ENCODE measurements around the gene CDHR5. TPM values are rescaled to one million over a fixed set of nuclear protein-coding genes. Genes with fewer than 3 reads are reported as not detected.

CDHR5 gene
- polyA plus RNA-seq, 2 donors = 0.02 to 0.08 TPM

DNA sequence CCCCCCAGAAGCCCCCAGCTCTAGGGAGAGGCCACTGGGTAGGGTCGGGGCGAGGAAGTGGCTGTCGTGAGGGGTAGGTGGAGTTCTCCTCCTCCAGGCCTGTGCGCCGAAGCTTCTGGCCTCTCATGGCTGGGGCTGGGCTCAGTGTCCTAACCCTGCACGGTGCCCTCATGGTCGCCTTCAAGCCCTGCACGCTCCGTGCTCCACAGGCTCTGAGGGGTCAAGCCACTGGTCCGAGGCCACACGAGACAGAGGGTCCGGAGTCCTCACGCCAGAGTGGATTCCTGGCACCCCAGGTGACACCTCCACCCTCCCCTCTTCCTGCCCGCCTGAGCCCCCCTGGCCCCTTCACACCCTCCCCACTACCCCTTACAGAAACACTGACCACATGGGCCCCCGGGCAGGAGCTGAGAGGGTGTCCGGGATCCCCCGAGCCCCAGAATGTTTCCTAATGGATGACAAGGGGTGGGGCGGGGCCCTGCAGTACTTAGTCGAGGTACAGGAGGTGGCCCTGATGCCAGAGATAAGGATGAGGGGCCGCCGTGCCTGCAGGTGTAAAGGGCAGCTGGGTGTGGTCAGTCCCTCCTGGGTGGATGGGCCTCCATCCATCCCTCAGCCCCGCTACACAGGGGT lies 997 bp upstream of the CDHR5 start:
- Histone ChIP-seq H3K9me3 (ENCODE audit: control insufficient read depth in 2 of 2, insufficient read depth in 1 of 2, low read depth in 1 of 2, low read length in 1 of 2) (no peaks in the 10 kb centered on the region), H3K36me3 (ENCODE audit: control insufficient read depth in 2 of 2, insufficient read depth in 2 of 2, low read length in 1 of 2) (peaks cover 0 to 3% of the 10 kb centered on the region in 2 donors), H3K27me3 (ENCODE audit: control insufficient read depth in 1 of 2, insufficient read depth in 2 of 2, low read length in 2 of 2) (no peaks in the 10 kb centered on the region), H3K4me1 (ENCODE audit: control insufficient read depth in 2 of 2, insufficient read depth in 2 of 2, low read length in 1 of 2) (peaks cover 5 to 6% of the 10 kb centered on the region in 2 donors), H3K4me3 (ENCODE audit: low read depth in 1 of 2, low read length in 2 of 2) (no peak overlapping the region), H3K27ac (ENCODE audit: low read depth in 2 of 2, low read length in 1 of 2) (no peak overlapping the region)
- WGBS, 2 donors = 75 to 80% methylated on average over 20 to 22 of the region's 22 CpGs

DNA sequence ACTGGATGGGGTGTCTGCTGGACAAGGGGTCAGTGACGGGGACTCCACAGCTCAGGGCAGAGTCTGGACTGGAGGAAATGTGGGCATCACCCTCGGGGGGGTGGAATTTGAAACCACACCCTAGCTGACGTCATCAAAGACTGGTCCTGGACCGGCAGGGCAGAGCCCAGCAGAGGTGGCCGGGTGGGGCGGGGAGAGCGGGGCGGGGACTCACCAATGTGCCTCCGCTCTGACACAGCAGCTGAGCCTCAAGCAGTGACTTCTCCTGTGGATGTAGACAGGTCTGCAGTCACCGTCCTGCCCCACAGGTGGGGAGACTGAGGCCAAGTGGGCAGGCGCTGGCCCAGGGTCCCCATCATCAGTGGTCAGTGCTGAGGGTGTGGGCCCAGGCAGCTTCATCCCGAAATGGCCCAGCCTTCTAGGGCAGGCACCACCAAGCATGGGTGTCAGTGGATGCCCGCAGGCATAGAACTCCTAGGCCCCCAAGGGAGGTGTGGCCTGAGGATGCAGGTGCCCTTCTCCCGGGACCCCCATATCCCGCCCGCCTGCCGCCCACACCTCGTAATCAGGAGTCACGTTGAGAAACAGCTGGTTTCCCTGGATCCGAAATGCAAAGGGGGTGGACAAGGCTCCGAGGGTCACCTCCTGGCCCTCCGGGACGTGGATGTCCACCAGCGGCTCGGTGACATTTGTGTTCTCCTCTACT lies 603 bp downstream of the CDHR5 start:
- Histone ChIP-seq H3K9me3 (ENCODE audit: control insufficient read depth in 2 of 2, insufficient read depth in 1 of 2, low read depth in 1 of 2, low read length in 1 of 2) (no peaks in the 10 kb centered on the region), H3K36me3 (ENCODE audit: control insufficient read depth in 2 of 2, insufficient read depth in 2 of 2, low read length in 1 of 2) (peaks cover 0 to 6% of the 10 kb centered on the region in 2 donors), H3K27ac (ENCODE audit: low read depth in 2 of 2, low read length in 1 of 2) (no peak overlapping the region), H3K27me3 (ENCODE audit: control insufficient read depth in 1 of 2, insufficient read depth in 2 of 2, low read length in 2 of 2) (no peaks in the 10 kb centered on the region), H3K4me3 (ENCODE audit: low read depth in 1 of 2, low read length in 2 of 2) (no peak overlapping the region), H3K4me1 (ENCODE audit: control insufficient read depth in 2 of 2, insufficient read depth in 2 of 2, low read length in 1 of 2) (peaks cover 5 to 8% of the 10 kb centered on the region in 2 donors)
- 75 to 76% methylated on average over 25 of the region's 25 CpGs for WGBS, 2 donors

DNA sequence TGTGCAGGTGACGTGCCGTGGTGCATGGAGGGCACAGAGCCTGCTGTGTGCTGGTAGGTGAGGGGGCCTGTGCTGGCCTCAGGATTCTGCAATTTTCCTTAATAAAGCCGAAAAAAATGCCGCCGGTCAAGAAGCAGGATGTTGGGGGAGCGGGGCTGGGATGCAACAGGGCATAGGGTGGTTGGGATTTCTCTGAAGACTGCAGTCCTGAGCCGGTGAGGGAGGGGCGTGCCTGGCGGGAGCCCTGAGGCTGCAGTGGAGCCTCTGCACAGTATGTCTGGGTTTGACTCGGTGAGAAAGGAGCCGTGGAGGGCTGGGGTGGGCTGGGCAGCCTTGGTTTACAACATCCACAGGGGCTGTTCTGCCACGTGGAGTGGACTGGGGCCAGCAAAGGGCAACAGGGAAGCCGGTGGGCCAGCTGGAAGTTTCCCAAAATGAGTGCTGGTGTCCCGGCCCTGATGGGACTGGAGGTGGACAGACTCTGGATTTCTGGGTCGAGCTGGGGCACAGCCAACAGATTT lies 1.3 kb downstream of the CDHR5 start:
- Histone ChIP-seq H3K4me3 (ENCODE audit: low read depth in 1 of 2, low read length in 2 of 2) (no peak overlapping the region), H3K9me3 (ENCODE audit: control insufficient read depth in 2 of 2, insufficient read depth in 1 of 2, low read depth in 1 of 2, low read length in 1 of 2) (no peaks in the 10 kb centered on the region), H3K36me3 (ENCODE audit: control insufficient read depth in 2 of 2, insufficient read depth in 2 of 2, low read length in 1 of 2) (peaks cover 0 to 8% of the 10 kb centered on the region in 2 donors), H3K27me3 (ENCODE audit: control insufficient read depth in 1 of 2, insufficient read depth in 2 of 2, low read length in 2 of 2) (no peaks in the 10 kb centered on the region), H3K27ac (ENCODE audit: low read depth in 2 of 2, low read length in 1 of 2) (no peak overlapping the region), H3K4me1 (ENCODE audit: control insufficient read depth in 2 of 2, insufficient read depth in 2 of 2, low read length in 1 of 2) (peaks cover 5 to 8% of the 10 kb centered on the region in 2 donors)
- WGBS, 2 donors = 79 to 81% methylated on average over 15 of the region's 15 CpGs

DNA sequence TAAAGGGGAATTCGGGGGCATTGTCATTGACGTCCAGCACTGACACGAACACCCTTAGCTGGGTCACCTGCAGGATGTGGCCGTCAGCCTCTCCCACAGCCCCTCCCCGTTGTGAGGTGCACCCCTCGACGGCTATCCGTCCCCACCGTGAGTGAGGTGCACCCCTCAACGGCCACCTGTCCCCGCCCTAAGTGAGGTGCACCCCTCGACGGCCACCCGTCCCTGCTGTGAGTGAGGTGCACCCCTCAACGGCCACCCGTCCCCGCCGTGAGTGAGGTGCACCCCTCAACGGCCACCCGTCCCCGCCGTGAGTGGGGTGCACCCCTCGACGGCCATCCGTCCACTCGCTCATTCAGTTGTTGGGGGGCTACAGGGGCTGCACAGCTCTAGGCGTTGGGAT lies 2.9 kb downstream of the CDHR5 start:
- Histone ChIP-seq H3K36me3 (ENCODE audit: control insufficient read depth in 2 of 2, insufficient read depth in 2 of 2, low read length in 1 of 2) (peaks cover 0 to 10% of the 10 kb centered on the region in 2 donors), H3K27me3 (ENCODE audit: control insufficient read depth in 1 of 2, insufficient read depth in 2 of 2, low read length in 2 of 2) (no peaks in the 10 kb centered on the region), H3K27ac (ENCODE audit: low read depth in 2 of 2, low read length in 1 of 2) (no peak overlapping the region), H3K4me3 (ENCODE audit: low read depth in 1 of 2, low read length in 2 of 2) (no peak overlapping the region), H3K4me1 (ENCODE audit: control insufficient read depth in 2 of 2, insufficient read depth in 2 of 2, low read length in 1 of 2) (peaks cover 6 to 8% of the 10 kb centered on the region in 2 donors), H3K9me3 (ENCODE audit: control insufficient read depth in 2 of 2, insufficient read depth in 1 of 2, low read depth in 1 of 2, low read length in 1 of 2) (no peaks in the 10 kb centered on the region)
- 85 to 86% methylated on average over 26 to 27 of the region's 27 CpGs for WGBS, 2 donors

DNA sequence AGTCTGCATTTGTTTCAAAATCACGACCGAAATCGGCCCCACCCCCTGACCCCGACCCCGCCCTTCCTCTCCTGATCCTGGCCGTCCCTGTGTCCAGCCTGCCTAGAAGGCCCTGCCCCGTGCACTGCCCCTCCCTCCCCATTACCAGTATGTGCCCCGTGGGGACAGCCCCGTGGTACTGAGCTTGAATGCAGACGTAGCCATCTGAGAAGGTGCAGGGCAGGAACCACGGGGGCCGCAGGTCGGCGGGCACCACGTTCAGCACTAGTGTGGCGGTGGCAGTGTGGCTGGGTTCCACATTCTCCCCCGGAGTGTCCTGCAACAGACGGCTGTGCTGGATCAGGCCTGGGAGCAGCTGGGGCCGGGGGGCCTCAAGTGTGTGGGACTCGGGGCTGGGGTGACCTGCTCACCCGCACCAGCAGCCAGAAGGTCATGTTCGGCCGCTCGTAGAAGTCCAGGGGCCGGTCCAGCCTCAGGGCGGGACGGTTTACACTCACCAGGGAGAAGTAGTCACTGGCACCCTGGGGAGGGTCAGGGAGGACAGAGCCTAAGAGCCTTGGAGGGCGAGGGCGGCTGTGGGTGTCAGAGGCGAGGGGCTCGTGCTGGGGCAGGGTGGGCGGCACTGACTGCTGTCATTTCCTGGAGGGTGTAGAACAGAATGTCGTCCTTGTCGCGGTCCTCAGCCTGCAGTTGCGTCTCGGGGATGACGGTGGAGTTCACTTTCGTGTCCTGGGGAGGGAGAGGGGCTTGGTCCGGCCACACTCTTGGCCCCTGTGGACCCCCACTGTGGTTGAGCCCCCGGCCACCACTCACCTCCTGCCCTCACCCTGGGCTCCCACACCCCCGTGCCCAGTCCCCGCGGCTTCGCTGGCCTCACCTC lies 3.6 kb downstream of the CDHR5 start:
- H3K27me3 ChIP-seq (ENCODE audit: control insufficient read depth in 1 of 2, insufficient read depth in 2 of 2, low read length in 2 of 2) = no peaks in the 10 kb centered on the region
- peaks cover 0 to 10% of the 10 kb centered on the region in 2 donors for H3K36me3 ChIP-seq (ENCODE audit: control insufficient read depth in 2 of 2, insufficient read depth in 2 of 2, low read length in 1 of 2)
- no peaks in the 10 kb centered on the region for H3K9me3 ChIP-seq (ENCODE audit: control insufficient read depth in 2 of 2, insufficient read depth in 1 of 2, low read depth in 1 of 2, low read length in 1 of 2)
- WGBS, 2 donors = 76 to 77% methylated on average over 43 to 45 of the region's 45 CpGs
- H3K4me3 ChIP-seq (ENCODE audit: low read depth in 1 of 2, low read length in 2 of 2) = no peak overlapping the region
- peaks cover 4 to 7% of the 10 kb centered on the region in 2 donors for H3K4me1 ChIP-seq (ENCODE audit: control insufficient read depth in 2 of 2, insufficient read depth in 2 of 2, low read length in 1 of 2)
- H3K27ac ChIP-seq (ENCODE audit: low read depth in 2 of 2, low read length in 1 of 2) = no peak overlapping the region

- peaks cover 0 to 10% of the 10 kb centered on the region in 2 donors for H3K36me3 ChIP-seq (ENCODE audit: control insufficient read depth in 2 of 2, insufficient read depth in 2 of 2, low read length in 1 of 2)
- no peaks in the 10 kb centered on the region for H3K27me3 ChIP-seq (ENCODE audit: control insufficient read depth in 1 of 2, insufficient read depth in 2 of 2, low read length in 2 of 2)
- no peak overlapping the region for H3K27ac ChIP-seq (ENCODE audit: low read depth in 2 of 2, low read length in 1 of 2)
- H3K4me1 ChIP-seq (ENCODE audit: control insufficient read depth in 2 of 2, insufficient read depth in 2 of 2, low read length in 1 of 2) = peaks cover 4 to 5% of the 10 kb centered on the region in 2 donors
- H3K4me3 ChIP-seq (ENCODE audit: low read depth in 1 of 2, low read length in 2 of 2) = no peak overlapping the region
- WGBS, 2 donors = 95 to 96% methylated on average over 13 of the region's 13 CpGs
- H3K9me3 ChIP-seq (ENCODE audit: control insufficient read depth in 2 of 2, insufficient read depth in 1 of 2, low read depth in 1 of 2, low read length in 1 of 2) = no peaks in the 10 kb centered on the region
Measured at GRCh38 chr11:620201-620600, 4.6 kb downstream of the CDHR5 start.

DNA sequence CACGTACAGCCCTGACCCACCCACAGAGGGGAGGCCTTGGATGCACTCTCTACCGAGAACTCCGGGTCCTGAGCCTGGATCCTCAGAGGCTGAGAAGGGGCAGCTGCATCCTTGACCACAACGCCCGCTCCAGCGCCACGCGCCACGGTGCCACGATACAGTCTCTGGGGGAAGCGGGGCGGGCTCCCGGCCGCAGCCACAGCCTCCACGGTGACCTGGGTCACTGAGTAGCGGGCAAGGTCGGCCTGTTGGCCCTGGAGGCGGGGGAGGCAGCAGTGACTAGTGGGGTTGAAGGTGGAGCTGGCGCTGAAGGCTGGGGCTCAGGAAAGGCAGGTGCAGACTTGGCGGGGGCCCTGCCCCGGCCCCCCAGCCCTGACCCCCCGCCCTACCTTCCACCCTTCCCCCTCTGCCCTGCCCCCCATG lies 5.1 kb downstream of the CDHR5 start:
- Histone ChIP-seq H3K27me3 (ENCODE audit: control insufficient read depth in 1 of 2, insufficient read depth in 2 of 2, low read length in 2 of 2) (no peaks in the 10 kb centered on the region), H3K27ac (ENCODE audit: low read depth in 2 of 2, low read length in 1 of 2) (no peak overlapping the region), H3K9me3 (ENCODE audit: control insufficient read depth in 2 of 2, insufficient read depth in 1 of 2, low read depth in 1 of 2, low read length in 1 of 2) (no peaks in the 10 kb centered on the region), H3K36me3 (ENCODE audit: control insufficient read depth in 2 of 2, insufficient read depth in 2 of 2, low read length in 1 of 2) (peaks cover 0 to 10% of the 10 kb centered on the region in 2 donors), H3K4me3 (ENCODE audit: low read depth in 1 of 2, low read length in 2 of 2) (no peak overlapping the region), H3K4me1 (ENCODE audit: control insufficient read depth in 2 of 2, insufficient read depth in 2 of 2, low read length in 1 of 2) (peaks cover 9% of the 10 kb centered on the region in 2 donors)
- 94 to 97% methylated on average over 22 of the region's 22 CpGs for WGBS, 2 donors

- no peaks in the 10 kb centered on the region for H3K27me3 ChIP-seq (ENCODE audit: control insufficient read depth in 1 of 2, insufficient read depth in 2 of 2, low read length in 2 of 2)
- 91 to 92% methylated on average over 21 to 24 of the region's 24 CpGs for WGBS, 2 donors
- H3K4me1 ChIP-seq (ENCODE audit: control insufficient read depth in 2 of 2, insufficient read depth in 2 of 2, low read length in 1 of 2) = peaks cover 13% of the 10 kb centered on the region in 2 donors
- no peaks in the 10 kb centered on the region for H3K9me3 ChIP-seq (ENCODE audit: control insufficient read depth in 2 of 2, insufficient read depth in 1 of 2, low read depth in 1 of 2, low read length in 1 of 2)
- H3K4me3 ChIP-seq (ENCODE audit: low read depth in 1 of 2, low read length in 2 of 2) = no peak overlapping the region
- H3K27ac ChIP-seq (ENCODE audit: low read depth in 2 of 2, low read length in 1 of 2) = no peak overlapping the region
- H3K36me3 ChIP-seq (ENCODE audit: control insufficient read depth in 2 of 2, insufficient read depth in 2 of 2, low read length in 1 of 2) = peaks cover 0 to 11% of the 10 kb centered on the region in 2 donors
Measured at GRCh38 chr11:618856-619627, 5.7 kb downstream of the CDHR5 start.
